Astrocyte of the spinal cord (primary cell): ENCODE results near the gene ADGRE2.

Source experiments
- DNase-seq: peaks from one replicate; pipeline ENCODE4 v3.0.0; 2011; ENCODE audit warnings: low read depth, low spot score
- H3K4me3 ChIP-seq: 2 replicates; pipeline ENCODE4 v1.5.1; 2011; ENCODE audit warnings: low read depth, mild to moderate bottlenecking, low read length, moderate library complexity
- CTCF ChIP-seq: IDR thresholded peaks from 2 replicates; pipeline ENCODE4 v1.5.1; 2012; ENCODE audit warnings: low read depth, mild to moderate bottlenecking, low read length, inconsistent platforms
- in situ Hi-C: cut with HindIII; loops from 2 replicates; pipeline ENCODE4 v1.10.0; 2017; ENCODE audit warnings: low sequenced_read_pairs

ADGRE2 gene

DNA sequence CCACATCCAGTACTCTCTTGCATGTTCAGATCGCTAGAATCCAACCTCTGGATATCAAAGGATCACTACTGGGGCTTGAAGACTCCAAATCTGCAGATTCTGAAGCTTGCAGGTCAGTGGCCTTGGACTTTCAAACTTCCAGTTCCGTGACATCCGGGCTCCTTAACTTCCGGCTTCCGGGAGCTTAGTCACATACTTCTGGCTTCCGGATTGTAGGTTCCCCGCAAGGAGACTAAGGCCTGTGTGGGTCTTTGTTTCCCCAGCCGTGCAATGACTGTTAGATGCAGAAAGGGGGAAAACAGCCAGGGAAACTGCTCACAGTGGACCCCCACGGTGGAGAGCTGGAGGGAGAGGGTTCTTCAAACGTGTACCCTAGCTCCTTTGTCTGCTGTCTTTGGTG lies 47.2 kb downstream of the ADGRE2 start:
- H3K4me3 ChIP-seq: no peak overlapping the region
- in situ Hi-C loops: no loop called here
- TF ChIP-seq CTCF: no peak
- no peak for DNase-seq

GRCh38 chr19:14728595-14728994 lies 49.8 kb downstream of the ADGRE2 start:
- TF ChIP-seq CTCF: no peak
- no peak for DNase-seq
- no peak overlapping the region for H3K4me3 ChIP-seq
- in situ Hi-C loops: no loop called here

DNA sequence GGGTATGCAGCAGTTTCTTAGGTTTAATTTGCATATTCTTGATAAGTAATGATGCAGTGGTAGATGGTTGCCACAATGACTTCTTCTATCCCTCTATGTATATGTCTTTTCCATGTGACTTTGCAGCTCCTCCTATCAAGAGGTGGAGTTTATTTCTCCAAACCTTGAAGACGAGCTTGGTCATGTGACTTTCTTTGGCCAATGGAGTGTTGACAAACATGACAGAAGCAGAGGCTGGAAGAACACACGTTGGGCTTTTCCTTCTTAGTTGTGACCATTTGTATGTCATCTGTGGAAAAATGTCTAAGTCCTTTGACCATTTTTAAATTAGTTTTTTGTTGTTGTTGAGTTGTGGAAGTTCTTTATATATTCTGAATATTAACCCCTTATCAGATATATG lies 56.2 kb downstream of the ADGRE2 start:
- no peak for TF ChIP-seq CTCF
- H3K4me3 ChIP-seq: no peak overlapping the region
- DNase-seq: no peak
- in situ Hi-C loops: no loop called here

- TF ChIP-seq CTCF: no peak
- no peak overlapping the region for H3K4me3 ChIP-seq
- in situ Hi-C loops: no loop called here
- DNase-seq: no peak
Observed at GRCh38 chr19:14719162-14719561, 59.2 kb downstream of the ADGRE2 start.

GRCh38 chr19:14718522-14719116 lies 59.7 kb downstream of the ADGRE2 start:
- DNase-seq: peak; percentile 3
- in situ Hi-C loops: no loop called here
- H3K4me3 ChIP-seq: no peak overlapping the region
- TF ChIP-seq CTCF: no peak

GRCh38 chr19:14715841-14716240 lies 62.5 kb downstream of the ADGRE2 start:
- no peak overlapping the region for H3K4me3 ChIP-seq
- no peak for TF ChIP-seq CTCF
- in situ Hi-C loops: no loop called here
- no peak for DNase-seq

GRCh38 chr19:14704450-14704849 lies 73.9 kb downstream of the ADGRE2 start:
- no peak overlapping the region for H3K4me3 ChIP-seq
- in situ Hi-C loops: no loop called here
- no peak for DNase-seq
- TF ChIP-seq CTCF: no peak
